ENCODE measurements around the gene CUL1. TPM values are rescaled to one million over a fixed set of nuclear protein-coding genes. Genes with fewer than 3 reads are reported as not detected.
A peak's percentile ranks its signal among the peaks of the same experiment; 100 is the strongest.

Gene CUL1
- total and polyA plus RNA-seq, 12 donors = 14.0 to 53.4 (median 43.5) TPM

- Histone ChIP-seq H3K36me3 (no peaks in the 10 kb centered on the region), H3K27me3 (no peaks in the 10 kb centered on the region), H3K27ac (no peak overlapping the region), H3K4me3 (no peak overlapping the region), H3K4me1 (peaks cover 19 to 82% (median 59%) of the 10 kb centered on the region in 9 donors), H3K9me3 (peaks cover 0 to 7% (median 0%) of the 10 kb centered on the region in 11 donors)
- no peak for ATAC-seq
- no peak for TF ChIP-seq CTCF (IDR thresholded peaks at IDR 0.05)
- intact Hi-C loops (cut with DNase I) = no loop called here
- no peak for DNase-seq
- 90% methylated on average over 3 of the region's 3 CpGs for WGBS, 2 donors
These were observed 22.7 kb downstream of the CUL1 start for GRCh38 chr7:148721390-148721789.

GRCh38 chr7:148722340-148723165 lies 23.9 kb downstream of the CUL1 start:
- TF ChIP-seq CTCF (IDR thresholded peaks at IDR 0.05) = no peak
- Histone ChIP-seq H3K27ac (peak overlapping the region in 2 of 10 donors; percentile 4 to 21), H3K4me3 (no peak overlapping the region), H3K4me1 (peaks cover 17 to 89% (median 63%) of the 10 kb centered on the region in 9 donors), H3K36me3 (no peaks in the 10 kb centered on the region), H3K9me3 (no peaks in the 10 kb centered on the region), H3K27me3 (no peaks in the 10 kb centered on the region)
- peak; percentile 11 to 82 (median 63) for ATAC-seq
- DNase-seq = peak in 1 of 2 donors; percentile 25
- 76% methylated on average over 8 of the region's 8 CpGs for WGBS, 2 donors
- intact Hi-C loops (cut with DNase I) = no loop called here

GRCh38 chr7:148723166-148723559 lies 24.5 kb downstream of the CUL1 start:
- H3K27me3 ChIP-seq = no peaks in the 10 kb centered on the region
- ATAC-seq (peak in 1 of 8 donors; percentile 25), DNase-seq (no peak)
- peaks cover 14 to 93% (median 62%) of the 10 kb centered on the region in 9 donors for H3K4me1 ChIP-seq
- no peaks in the 10 kb centered on the region for H3K36me3 ChIP-seq
- H3K9me3 ChIP-seq = no peaks in the 10 kb centered on the region
- no peak for TF ChIP-seq CTCF (IDR thresholded peaks at IDR 0.05)
- peak overlapping the region in 2 of 10 donors; percentile 4 to 21 for H3K27ac ChIP-seq
- intact Hi-C loops (cut with DNase I) = no loop called here
- WGBS, 2 donors = 83 to 88% methylated on average over 2 of the region's 2 CpGs
- no peak overlapping the region for H3K4me3 ChIP-seq

GRCh38 chr7:148723846-148724245 lies 25.1 kb downstream of the CUL1 start:
- Histone ChIP-seq H3K4me1 (peaks cover 14 to 93% (median 61%) of the 10 kb centered on the region in 9 donors), H3K27me3 (no peaks in the 10 kb centered on the region), H3K4me3 (no peak overlapping the region), H3K36me3 (no peaks in the 10 kb centered on the region), H3K9me3 (no peaks in the 10 kb centered on the region), H3K27ac (no peak overlapping the region)
- intact Hi-C loops (cut with DNase I) = no loop called here
- TF ChIP-seq CTCF (IDR thresholded peaks at IDR 0.05) = no peak
- DNase-seq (no peak), ATAC-seq (no peak)
- 74 to 82% methylated on average over 3 of the region's 3 CpGs for WGBS, 2 donors
